ENCODE measurements around the gene RIOK1.
A peak's percentile ranks its signal among the peaks of the same experiment; 100 is the strongest.
"Not testable (repeated sequence)": the region's sequence is repeated elsewhere in the genome, so short reads cannot be mapped to it uniquely, and the experiment has no call there.

RIOK1 gene

DNA sequence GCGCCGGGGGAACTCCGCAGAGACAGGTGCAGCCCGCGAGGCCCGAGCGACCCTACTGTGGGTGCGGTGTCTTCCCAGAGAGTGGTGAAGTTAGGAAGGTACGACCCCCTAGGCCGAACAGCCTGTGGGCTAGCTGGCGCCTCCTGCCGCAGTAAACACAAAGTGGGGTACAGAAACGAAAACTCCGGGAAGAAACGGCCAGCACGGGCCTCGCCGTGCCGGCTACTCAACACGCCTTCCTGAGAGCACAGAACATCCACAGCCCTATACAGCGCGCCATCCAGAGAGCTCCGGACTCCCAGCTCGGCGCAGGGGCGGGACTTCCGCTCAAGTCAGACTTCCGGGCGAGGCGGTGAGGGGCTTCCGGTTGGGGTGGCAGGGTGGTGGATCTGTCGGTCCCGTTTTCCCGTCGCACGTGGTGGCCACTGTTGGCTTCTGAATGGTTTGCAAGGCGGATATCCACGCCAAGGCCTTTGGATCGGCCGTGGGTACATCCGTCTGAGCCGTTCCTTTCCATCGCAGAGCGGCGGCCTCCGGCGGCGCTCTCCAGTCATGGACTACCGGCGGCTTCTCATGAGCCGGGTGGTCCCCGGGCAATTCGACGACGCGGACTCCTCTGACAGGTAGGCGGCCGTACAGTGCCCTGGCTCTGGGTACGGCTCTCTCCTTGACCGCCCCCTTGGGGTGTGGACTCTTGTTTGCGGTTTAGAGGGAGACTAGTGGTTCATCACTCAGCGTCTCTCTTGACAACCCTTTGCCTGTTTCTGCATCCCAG lies at the start of gene RIOK1, which contains the start of gene CAGE1:
RIOK1 (plus strand) TSS at position 358 of the 775 bp plus-strand sequence; CDS start at position 553, 195 bp downstream.
CAGE1 (minus strand) TSS at position 292 of the 775 bp plus-strand sequence. CDS start 2,569 bp downstream, outside the sequence.
- peak; percentile 86 to 93 for DNase-seq

DNA sequence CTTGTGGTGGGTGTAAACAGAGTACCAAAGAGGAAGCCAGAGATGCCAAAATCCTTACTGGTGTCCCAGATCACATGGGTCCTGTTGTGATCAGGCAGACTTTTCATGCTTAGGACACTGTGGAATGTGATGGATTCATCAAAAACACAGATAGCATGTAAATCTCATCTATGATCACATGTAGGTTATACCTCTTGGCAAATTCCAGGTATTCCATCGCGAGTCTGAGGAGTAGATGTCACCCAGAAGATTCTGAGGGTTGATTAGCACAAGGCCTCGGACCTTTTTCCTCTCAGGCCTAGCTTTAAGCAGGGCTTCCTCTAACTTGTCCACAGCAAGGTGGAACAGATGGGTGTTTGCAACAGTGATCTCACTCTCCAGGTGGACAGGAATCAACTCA lies 48.3 kb upstream of the RIOK1 start:
- DNase-seq, result no peak

DNA sequence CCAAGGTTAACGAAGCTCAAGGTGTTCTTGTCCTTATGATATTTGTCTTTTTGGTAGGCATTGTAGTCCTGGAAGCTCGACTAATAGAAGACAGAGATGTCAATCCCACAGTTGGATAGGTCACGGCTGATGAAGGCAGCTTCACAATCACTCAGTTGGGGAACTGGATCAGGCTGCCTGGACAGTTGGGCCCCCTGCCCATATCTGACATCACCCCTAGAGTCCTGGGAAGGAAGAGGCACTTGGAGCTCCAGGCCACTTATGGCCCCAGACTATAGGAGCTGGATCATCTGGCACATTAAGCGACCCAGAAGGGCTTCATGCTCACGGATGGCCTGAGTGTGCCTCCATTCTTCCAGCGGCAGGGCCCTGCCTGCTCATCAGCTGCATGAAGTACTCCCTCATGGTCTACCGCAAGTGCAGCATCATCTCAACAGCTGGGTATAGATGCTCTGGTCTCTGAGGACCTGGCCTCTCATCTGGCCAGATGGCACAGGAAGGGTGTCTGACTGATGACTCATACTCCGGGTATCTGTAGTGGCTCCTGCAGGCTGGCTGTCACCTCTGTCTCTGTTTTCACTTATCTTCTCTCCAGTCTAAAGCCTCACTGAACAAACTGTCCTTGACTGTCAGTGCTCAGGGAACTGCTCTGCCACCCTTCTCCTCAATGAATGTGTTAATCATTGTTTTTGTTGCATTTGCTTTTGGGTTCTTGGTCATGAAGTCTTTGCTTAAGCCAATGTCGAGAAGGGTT lies 47.4 kb upstream of the RIOK1 start:
- no peak for DNase-seq

DNA sequence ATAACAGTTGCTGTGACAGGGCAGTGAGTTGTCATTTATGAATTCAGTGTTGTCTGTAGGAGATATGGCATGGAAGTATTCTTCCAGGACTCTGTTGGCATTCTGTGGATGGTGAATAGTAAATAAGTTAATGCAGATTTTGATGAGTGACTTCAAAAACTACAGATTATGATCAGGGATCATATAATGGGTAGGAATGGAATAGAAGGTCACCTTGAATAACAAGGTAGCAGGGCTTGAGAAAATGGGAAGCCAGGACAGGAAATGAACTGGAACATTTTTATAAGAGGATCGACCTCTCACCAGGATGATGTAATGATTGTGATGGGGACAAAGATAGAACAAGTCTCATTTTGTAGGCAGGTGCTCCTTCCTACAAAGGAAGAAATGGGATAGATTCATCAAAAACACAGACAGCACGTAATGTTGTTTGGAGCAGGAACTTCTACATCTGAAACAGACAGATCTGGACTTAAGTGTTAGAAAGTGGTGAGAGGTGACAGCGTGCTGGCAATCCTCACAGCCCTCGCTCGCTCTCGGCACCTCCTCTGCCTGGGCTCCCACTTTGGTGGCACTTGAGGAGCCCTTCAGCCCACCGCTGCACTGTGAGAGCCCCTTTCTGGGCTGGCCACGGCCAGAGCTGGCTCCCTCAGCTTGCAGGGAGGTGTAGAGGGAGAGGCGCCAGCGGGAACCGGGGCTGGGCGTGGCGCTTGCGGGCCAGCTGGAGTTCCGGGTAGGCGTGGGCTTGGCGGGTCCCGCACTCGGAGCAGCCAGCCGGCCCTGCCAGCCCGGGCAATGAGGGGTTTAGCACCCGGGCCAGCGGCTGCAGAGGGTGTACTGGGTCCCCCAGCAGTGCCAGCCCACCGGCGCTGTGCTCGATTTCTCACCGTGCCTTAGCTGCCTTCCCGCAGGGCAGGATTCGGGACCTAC lies 45.8 kb upstream of the RIOK1 start:
- no peak for DNase-seq

DNA sequence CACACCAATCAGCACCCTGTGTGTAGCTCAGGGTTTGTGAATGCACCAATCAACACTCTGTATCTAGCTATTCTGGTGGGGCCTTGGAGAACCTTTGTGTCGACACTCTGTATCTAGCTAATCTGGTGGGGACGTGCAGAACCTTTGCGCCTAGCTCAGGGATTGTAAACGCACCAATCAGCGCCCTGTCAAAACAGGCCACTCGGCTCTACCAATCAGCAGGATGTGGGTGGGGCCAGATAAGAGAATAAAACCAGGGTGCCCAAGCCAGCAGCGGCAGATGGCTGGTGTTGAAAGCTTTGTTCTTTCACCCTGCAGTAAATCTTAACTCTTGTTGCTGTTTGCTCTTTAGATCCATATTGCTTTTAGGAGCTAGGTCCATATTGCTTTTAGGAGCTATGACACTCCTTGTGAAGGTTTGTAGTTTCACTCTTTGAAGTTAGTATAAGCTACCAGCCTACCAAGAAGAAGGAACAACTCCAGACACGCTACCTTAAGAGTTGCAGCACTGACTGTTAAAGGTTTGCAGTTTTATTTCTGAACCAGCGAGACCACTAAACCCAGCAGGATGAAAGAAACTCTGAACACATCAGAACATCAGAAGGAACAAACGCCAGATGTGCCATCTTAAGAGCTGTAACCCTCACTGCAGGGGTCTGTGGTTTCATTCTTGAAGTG lies 44.7 kb upstream of the RIOK1 start:
- not testable (repeated sequence) for DNase-seq

DNA sequence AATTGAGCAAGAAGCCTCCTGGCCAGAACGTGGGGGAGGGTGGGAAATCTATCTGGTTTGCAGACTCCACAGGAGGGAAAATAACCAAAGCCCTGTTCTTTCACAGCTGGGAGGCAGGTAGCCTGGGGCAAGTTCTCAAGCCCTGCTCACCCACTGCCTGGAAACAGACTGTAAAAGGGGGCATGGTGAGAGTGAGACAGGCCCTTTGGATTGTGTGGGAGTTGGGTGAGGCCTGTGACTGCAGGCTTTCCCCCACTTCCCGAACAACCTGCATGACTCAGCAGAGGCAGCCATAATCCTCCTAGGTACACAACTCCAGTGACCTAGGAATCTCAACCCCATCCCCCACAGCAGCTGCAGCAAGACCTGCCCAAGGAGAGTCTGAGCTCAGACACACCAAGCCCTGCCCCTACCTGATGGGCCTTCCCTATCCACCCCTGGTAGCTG lies 42.0 kb upstream of the RIOK1 start:
- DNase-seq, result not testable (repeated sequence)

DNA sequence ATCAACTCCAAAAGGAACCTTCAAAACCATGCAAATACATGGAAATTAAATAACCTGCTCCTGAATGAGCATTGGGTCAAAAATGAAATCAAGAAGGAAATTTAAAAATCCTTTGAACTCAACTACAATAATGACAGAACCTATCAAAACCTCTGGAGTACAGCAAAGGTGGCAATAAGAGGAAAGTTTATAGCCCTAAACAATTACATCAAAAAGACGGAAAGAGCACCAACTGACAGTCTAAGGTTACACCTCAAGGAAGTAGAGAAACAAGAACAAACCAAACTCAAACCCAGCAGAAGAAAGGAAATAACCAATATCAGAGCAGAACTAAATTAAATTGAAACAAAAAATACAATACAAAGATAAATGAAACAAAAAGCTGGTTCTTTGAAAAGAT lies 39.0 kb upstream of the RIOK1 start:
- DNase-seq, result not testable (repeated sequence)

DNA sequence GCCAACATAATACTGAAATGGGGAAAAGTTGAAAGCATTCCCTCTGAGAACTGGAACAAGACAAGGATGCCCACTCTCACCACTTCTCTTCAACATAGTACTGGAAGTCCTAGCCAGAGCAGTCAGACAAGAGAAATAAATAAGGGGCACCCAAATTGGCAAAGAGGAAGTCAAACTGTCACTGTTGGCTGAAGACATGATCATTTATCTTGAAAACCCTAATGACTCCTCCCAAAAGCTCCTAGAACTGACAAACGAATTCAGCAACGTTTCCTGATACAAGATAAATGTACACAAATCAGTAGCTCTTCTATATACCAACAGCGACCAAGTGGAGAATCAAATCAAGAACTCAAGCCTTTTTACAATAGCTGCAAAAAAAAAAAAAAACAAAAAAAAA lies 37.7 kb upstream of the RIOK1 start:
- DNase-seq, result not testable (repeated sequence)

DNA sequence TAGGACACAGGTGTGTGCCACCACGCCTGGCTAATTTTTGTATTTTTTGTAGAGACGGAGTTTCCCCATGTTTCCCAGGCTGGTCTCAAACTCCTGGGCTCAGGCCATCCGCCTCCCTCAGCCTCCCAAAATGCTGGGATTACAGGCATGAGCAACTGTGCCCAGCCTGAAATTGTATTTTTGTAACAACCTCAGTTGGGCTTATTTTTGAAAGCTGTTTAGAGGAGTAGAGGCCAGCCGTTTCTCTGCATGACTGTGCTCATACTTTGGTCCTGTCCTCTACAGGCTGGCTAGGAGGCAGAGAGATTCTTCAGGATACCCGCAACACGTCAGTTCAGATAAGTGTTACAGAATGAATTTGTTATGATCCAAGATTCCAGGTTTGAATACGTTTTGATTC lies 22.2 kb upstream of the RIOK1 start:
- no peak for DNase-seq

DNA sequence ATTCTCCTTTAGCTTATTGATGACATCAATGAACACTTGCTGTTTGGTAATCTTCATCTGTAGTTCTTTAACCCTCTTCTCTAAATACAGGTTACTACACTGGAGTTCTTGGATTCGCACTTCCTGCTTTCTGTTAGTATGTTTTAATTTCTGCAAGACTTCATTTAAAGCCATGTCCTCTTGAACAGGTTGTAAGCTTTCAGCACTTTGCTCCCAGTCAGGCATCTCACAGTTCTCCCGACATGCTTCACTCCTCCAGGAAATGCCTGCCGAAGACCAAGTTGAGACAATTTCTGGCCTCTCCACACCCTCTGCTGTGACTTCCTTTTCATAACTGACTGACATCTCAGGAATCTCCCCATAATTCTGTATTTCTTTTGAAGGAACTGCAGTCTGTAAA lies 15.9 kb upstream of the RIOK1 start:
- DNase-seq, result no peak

DNA sequence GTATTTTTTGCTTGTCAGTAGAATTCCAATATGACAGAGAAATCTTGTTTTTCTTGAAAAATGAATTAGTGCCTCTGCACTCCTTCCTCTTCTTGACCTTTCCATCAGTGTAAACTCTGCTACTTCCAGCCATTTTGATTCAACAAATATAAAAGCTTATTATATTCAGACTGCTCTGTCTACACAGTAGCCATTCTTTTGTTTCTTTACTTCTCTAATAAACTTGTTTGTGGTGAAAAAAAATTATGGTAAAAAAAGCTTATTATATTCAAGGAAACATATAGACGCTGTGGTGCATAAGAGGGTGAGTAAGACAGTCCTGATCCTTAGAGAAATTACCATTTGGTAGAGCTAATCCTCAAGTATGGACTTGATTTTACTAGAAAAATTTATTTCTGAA lies 11.6 kb upstream of the RIOK1 start:
- DNase-seq, result no peak

DNA sequence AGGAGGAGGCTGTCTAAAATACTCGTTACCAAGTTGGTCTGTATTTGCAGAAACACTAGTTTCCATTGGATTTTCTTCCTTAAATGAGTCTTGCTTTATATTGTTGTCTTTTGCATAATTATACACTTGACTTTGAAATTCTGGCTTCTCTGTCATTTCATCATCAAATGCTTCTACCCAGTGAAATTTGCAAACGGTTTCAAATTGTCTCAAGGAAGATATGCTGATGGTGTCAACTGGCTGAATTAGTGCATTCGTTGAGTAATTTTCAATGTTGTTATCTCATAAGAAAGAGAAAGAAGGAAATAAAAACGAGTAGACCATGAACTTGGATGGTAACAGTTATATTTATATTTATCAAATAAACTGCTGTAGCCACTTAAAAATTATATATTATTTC lies 10.9 kb upstream of the RIOK1 start:
- no peak for DNase-seq

DNA sequence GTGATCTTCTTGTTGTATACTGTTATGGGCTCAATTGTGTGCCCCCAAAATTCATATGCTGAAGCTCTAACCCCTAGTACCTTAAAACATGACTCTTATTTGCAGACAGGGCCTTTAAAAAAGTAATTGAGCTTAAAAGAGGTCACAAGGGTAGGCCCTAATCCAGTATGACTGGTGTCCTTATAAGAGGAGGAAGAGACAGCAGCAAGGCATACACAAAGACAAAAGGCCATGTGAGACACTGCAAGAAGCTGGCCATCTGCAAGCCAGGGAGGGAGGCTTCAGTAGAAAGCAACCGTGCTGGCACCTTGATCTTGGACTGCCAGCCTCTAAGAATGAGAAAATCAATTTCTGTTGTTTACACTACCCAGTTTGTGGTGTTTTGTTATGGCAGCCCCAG lies 8.5 kb upstream of the RIOK1 start:
- DNase-seq, result no peak

DNA sequence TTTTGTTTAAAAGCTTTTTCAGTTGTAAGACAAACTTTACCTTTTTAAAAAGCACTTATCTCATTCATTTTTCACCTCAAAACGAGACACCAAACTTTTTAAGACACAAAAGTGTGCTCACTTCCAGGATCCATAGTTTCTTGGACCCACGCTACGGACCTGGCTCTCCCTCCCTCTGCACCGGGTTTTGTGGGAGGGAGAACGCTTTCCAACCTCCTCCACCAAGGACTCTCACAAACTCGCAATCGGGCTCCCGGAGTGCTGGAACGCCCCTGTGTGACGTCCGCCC lies 502 bp upstream of the RIOK1 start:
- peak in 1 of 2 experiments; percentile 65 for DNase-seq

DNA sequence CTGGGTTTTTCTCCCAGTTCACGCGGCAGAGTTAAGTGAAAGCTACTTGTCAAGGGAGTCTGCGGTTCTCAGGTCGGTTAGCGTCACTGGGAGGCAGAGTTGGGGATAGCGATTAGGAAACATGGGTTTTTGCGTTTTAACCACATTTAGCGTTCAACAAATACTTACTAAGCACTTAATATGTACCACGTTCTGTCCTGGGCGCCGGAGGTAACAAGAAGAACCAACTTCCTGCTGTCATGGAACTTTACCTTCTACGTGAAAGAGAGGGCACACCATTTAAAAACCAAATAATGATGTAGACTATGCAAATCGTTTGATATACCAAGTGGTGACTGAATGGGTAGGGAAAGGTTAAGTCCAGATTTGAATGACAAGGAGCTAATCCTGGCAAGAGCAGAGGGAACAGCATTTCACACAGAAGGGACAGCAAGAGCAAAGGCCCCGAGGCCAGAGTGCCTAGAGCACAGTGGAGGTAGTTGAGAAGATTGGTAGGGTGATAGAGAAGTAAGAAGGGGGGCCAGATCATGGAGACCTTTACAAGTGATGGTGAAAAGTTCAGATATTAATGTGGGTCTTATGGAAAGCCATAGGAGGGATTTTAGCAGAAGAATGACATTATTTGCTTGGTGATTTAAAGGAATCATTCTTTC lies 744 bp downstream of the RIOK1 start:
- peak; percentile 40 to 61 for DNase-seq

DNA sequence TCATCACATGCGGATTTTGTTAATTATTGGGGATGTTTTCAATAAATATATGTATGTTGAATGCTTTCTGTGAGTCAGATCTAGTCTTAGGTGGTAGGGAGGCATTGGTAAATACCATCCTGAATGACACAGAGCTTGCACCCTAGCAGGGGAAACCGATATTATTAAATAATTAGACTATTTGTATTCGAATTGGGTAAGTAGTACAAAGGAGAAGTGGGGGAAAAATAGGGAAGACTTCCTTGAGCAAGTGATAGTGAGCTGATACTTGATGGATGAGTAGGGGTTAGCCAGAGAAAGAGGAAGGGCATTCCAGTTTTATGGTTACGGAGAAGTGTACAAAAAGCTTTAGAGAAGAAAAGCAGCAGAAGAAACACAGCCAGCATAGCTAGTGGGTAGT lies 1.5 kb downstream of the RIOK1 start:
- DNase-seq, result peak; percentile 14 to 28

DNA sequence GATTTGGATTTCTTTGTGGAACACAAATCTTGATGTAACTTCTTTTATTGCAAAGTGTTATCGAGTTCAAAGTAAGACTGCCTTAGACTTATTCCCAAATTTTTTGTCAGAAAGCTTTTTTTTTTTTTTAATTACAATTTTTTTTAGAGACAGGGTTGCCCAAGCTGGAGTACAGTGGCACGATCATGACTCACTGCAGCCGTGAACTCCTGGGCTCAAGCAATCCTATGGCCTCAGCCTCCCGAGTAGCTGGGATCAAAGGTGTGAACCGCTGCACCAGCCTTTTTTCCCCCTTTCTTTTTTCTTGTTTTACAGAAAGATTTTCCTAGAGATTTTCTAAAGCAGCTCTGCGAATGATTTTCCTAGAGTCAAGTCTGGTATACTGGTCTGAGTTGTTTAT lies 2.8 kb downstream of the RIOK1 start:
- peak in 1 of 2 experiments; percentile 12 for DNase-seq

DNA sequence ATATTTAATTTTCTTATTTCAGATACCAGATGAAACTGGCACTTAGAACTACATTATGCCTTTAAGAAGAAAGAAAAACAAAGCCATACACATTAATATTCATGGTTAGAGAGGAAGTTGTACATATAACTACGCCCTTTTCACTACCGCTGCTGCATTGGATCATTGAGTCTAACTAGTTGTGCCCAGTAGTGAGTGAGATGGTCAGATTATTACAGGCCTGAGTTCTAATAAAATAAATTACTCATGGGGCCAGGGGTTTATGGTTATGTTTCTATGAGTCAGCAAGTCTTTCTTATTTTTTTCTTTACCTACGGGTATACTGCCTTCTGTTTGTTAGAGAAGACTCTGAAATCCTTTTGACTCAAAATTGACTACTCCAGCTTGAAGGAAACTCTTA lies 11.5 kb downstream of the RIOK1 start:
- no peak for DNase-seq

DNA sequence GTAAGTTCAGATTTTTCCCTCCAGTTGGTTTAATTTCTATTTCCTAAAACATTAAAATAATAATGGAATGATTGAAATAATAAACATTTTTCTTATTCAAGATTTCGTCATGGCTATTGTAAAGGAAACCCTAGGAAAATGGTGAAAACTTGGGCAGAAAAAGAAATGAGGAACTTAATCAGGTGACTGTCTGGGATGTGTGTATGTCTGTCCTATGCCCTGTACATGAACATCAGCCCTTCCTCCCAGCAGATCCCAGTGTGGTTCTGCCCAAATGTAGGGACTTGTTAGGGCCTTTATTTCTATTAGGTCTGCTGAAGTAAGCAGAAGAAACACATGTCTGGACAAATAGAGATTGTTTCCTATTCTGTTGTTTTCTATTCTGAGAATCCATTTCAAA lies 13.1 kb downstream of the RIOK1 start:
- DNase-seq, result peak; percentile 13 to 31

DNA sequence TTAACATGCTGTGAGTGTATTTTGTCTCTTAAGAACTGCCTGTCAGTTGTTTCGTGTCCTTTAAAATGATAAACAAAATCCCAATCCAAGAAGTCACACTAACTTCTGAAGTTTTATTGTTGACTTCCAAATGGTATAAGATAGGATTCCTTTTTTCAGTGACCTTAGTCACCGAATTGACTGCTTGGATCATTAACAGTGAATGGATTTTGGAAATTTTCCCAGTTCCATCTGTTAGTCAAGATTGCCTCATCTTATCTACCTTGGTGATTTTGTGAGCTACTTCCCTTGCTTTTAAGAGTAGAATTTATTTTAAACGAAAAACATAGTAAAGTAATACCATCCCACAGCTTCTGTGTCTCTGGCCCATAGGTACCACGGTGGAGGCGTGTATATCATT lies 14.9 kb downstream of the RIOK1 start:
- no peak for DNase-seq

DNA sequence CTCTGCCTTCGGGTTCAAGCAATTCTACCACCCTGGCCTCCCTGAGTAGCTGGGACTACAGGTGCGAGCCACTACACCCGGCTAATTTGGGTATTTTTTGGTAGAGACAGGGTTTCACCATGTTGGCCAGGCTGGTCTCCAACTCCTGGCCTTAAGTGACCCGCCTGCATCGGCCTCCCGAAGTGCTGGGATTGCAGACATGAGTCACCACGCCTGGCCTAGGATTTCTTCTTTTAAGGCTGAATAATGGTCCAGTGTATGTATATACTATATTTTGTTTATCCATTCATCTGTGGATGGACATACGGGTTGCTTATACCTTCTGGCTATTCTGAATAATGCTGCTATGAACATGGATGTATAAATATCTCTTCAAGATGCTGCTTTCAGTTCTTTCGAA lies 17.1 kb downstream of the RIOK1 start:
- no peak for DNase-seq

DNA sequence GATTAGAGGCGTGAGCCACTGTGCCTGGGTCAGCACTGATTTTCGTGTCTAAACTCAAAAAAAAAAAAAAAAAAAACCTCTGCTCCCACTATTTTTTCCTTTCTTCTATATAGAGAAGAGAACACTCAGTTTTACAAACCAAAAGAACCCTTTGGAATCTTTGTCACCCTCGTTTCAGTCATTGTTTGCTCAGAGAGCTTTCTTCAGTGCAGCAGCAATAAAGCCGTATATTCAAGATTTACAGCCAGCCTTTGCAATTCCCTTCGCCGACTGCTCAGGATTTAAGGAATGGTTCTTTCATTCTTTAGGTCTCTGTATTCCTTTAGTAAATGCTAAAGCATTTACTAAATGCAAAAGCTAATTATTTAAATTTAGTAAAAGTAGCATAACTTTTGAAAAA lies 20.1 kb downstream of the RIOK1 start:
- no peak for DNase-seq

All from AML-193 (cell line).